Measurements from ENCODE around the gene SHPK. TPM values are rescaled to one million over a fixed set of nuclear protein-coding genes. Genes with fewer than 3 reads are reported as not detected.

Gene SHPK
- total and polyA plus RNA-seq, 12 donors = 8.8 to 27.4 (median 17.1) TPM

DNA sequence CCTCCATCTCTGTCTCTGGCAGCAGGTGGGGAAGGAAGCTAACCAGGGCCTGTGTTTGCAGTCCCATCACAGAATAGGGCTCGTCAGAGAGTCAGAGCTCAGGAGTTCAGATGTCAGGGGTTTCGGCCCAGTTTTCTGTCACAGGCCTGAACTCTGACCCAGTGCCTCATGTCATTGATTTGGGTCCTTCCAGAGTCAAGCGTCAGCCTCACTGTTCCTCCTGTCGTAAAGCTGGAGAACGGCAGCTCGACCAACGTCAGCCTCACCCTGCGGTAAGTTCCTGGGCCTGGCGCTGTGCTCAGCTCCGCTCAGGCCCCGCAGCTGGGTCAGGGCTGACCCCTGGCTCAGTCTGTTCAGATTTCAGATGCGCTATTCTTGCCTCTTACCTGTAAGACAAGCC is 11.2 kb upstream of the SHPK start:
- Histone ChIP-seq H3K9me3 (replicated peaks in 1 of 3) (no peaks in the 10 kb centered on the region), H3K4me3 (no peak overlapping the region), H3K27me3 (no peaks in the 10 kb centered on the region), H3K36me3 (replicated peaks in 1 of 2) (peaks cover 0 to 28% of the 10 kb centered on the region in 2 donors), H3K27ac (no peak overlapping the region), H3K4me1 (replicated peaks in 1 of 2) (no peaks in the 10 kb centered on the region)
- TF ChIP-seq, protein P1, sequence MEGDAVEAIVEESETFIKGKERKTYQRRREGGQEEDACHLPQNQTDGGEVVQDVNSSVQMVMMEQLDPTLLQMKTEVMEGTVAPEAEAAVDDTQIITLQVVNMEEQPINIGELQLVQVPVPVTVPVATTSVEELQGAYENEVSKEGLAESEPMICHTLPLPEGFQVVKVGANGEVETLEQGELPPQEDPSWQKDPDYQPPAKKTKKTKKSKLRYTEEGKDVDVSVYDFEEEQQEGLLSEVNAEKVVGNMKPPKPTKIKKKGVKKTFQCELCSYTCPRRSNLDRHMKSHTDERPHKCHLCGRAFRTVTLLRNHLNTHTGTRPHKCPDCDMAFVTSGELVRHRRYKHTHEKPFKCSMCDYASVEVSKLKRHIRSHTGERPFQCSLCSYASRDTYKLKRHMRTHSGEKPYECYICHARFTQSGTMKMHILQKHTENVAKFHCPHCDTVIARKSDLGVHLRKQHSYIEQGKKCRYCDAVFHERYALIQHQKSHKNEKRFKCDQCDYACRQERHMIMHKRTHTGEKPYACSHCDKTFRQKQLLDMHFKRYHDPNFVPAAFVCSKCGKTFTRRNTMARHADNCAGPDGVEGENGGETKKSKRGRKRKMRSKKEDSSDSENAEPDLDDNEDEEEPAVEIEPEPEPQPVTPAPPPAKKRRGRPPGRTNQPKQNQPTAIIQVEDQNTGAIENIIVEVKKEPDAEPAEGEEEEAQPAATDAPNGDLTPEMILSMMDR (IDR thresholded peaks at IDR 0.05) = no peak
- no peak for TF ChIP-seq POLR2A (IDR thresholded peaks at IDR 0.05)
- no peak for DNase-seq
- 73 to 83% (median 80%) methylated on average over 10 to 12 of the region's 12 CpGs for WGBS, 4 donors
- intact Hi-C loops (cut with DNase I) = no loop called here

DNA sequence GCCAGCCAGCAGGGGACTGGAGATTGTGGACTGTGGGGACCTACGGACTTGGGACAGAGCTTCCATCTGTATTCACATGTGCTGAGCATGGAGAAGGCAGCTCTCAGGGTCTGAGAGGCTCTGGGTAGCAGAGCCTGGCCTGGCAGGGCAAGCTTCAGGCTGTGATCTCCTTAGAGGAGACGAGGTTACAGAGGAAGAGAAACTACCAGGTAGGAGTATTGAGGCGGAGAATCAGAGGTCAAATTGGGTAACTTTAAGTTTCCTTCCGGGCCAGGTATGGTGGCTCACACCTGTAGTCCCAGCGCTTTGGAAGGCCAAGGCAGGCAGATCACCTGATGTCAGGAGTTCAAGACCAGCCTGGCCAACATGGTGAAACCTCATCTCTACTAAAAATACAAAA is 9.3 kb upstream of the SHPK start:
- no peak overlapping the region for H3K27ac ChIP-seq
- no peak for DNase-seq
- H3K4me1 ChIP-seq (replicated peaks in 1 of 2) = peaks cover 6 to 7% of the 10 kb centered on the region in 2 donors
- TF ChIP-seq, protein P1 (IDR thresholded peaks at IDR 0.05) = no peak
- no peak for TF ChIP-seq POLR2A (IDR thresholded peaks at IDR 0.05)
- intact Hi-C loops (cut with DNase I) = no loop called here
- 57 to 86% (median 83%) methylated on average over 5 of the region's 5 CpGs for WGBS, 4 donors
- H3K36me3 ChIP-seq (replicated peaks in 1 of 2) = peaks cover 0 to 28% of the 10 kb centered on the region in 2 donors
- H3K4me3 ChIP-seq = no peak overlapping the region
- H3K9me3 ChIP-seq (replicated peaks in 1 of 3) = no peaks in the 10 kb centered on the region
- H3K27me3 ChIP-seq = no peaks in the 10 kb centered on the region

GRCh38 chr17:3643889-3644349 is 7.9 kb upstream of the SHPK start:
- 92 to 98% (median 94%) methylated on average over 4 of the region's 4 CpGs for WGBS, 4 donors
- peaks cover 10 to 14% of the 10 kb centered on the region in 2 donors for H3K4me1 ChIP-seq (replicated peaks in 1 of 2)
- intact Hi-C loops (cut with DNase I) = no loop called here
- peaks cover 0 to 21% of the 10 kb centered on the region in 2 donors for H3K36me3 ChIP-seq (replicated peaks in 1 of 2)
- H3K27me3 ChIP-seq = no peaks in the 10 kb centered on the region
- no peak overlapping the region for H3K27ac ChIP-seq
- DNase-seq = no peak
- H3K4me3 ChIP-seq = no peak overlapping the region
- H3K9me3 ChIP-seq (replicated peaks in 1 of 3) = no peaks in the 10 kb centered on the region
- no peak for TF ChIP-seq POLR2A (IDR thresholded peaks at IDR 0.05)
- TF ChIP-seq, protein P1 (IDR thresholded peaks at IDR 0.05) = no peak

- no peak overlapping the region for H3K4me3 ChIP-seq
- intact Hi-C loops (cut with DNase I) = no loop called here
- no peak overlapping the region for H3K27ac ChIP-seq
- WGBS, 4 donors = 83 to 93% (median 90%) methylated on average over 7 to 19 of the region's 19 CpGs
- H3K27me3 ChIP-seq = no peaks in the 10 kb centered on the region
- peaks cover 0 to 8% of the 10 kb centered on the region in 2 donors for H3K36me3 ChIP-seq (replicated peaks in 1 of 2)
- TF ChIP-seq POLR2A (IDR thresholded peaks at IDR 0.05) = no peak
- TF ChIP-seq, protein P1 (IDR thresholded peaks at IDR 0.05) = no peak
- peaks cover 16 to 24% of the 10 kb centered on the region in 2 donors for H3K4me1 ChIP-seq (replicated peaks in 1 of 2)
- H3K9me3 ChIP-seq (replicated peaks in 1 of 3) = no peaks in the 10 kb centered on the region
- DNase-seq = no peak
Observed at GRCh38 chr17:3641717-3642486, 5.9 kb upstream of the SHPK start.

Measured in adrenal gland (tissue), 12 donors.